Small intestine (tissue), 7 donors: ENCODE measurements around the gene CAMKMT. TPM values are rescaled to one million over a fixed set of nuclear protein-coding genes. Genes with fewer than 3 reads are reported as not detected.

Source experiments
- DNase-seq, 2 donors: peaks; one replicate each; pipeline versions ENCODE4 v3.0.0 to v3.0.0-alpha.2; 2013
- FAIRE-seq: peaks from 2 replicates; lab custom pipeline; 2012; peaks lifted over from hg19 to GRCh38; lab: Jason Lieb, UNC
- H3K27ac ChIP-seq, 3 donors: one replicate each; pipeline ENCODE4 v1.5.1; 2013; ENCODE audit warnings: low read length in 2 of 3, mild to moderate bottlenecking in 2 of 3, control low read depth in 1 of 3, inconsistent platforms in 1 of 3, low read depth in 1 of 3, moderate library complexity in 1 of 3
- H3K27me3 ChIP-seq, 3 donors: one replicate each; pipeline ENCODE4 v1.6.1; 2013; ENCODE audit warnings: low read length in 3 of 3, inconsistent platforms in 1 of 3; ENCODE audit not compliant: control insufficient read depth in 3 of 3, insufficient read depth in 3 of 3
- H3K36me3 ChIP-seq, 3 donors: one replicate each; pipeline ENCODE4 v1.6.1; 2013; ENCODE audit warnings: low read length in 3 of 3, inconsistent platforms in 1 of 3, low read depth in 1 of 3, mild to moderate bottlenecking in 1 of 3, moderate library complexity in 1 of 3; ENCODE audit not compliant: control insufficient read depth in 3 of 3, insufficient read depth in 2 of 3
- H3K4me1 ChIP-seq, 3 donors: one replicate each; pipeline ENCODE4 v1.6.1; 2013; ENCODE audit warnings: low read length in 2 of 3, inconsistent platforms in 1 of 3, low read depth in 1 of 3, mild to moderate bottlenecking in 1 of 3, moderate library complexity in 1 of 3; ENCODE audit not compliant: control insufficient read depth in 3 of 3, insufficient read depth in 2 of 3
- H3K4me3 ChIP-seq, 3 donors: one replicate each; pipeline ENCODE4 v1.5.1; 2013; ENCODE audit warnings: low read length in 3 of 3, control low read depth in 1 of 3, inconsistent platforms in 1 of 3, low read depth in 1 of 3, mild to moderate bottlenecking in 1 of 3, moderate library complexity in 1 of 3
- H3K9me3 ChIP-seq, 2 donors: one replicate each; pipeline ENCODE4 v1.6.1; 2013; ENCODE audit warnings: low read depth in 1 of 2, low read length in 1 of 2; ENCODE audit not compliant: control insufficient read depth in 2 of 2, insufficient read depth in 1 of 2
- WGBS, 3 donors: extraction: QIAGEN DNeasy Blood & Tissue Kit; methylation state at CpG; one replicate each; pipeline ENCODE4 v1.1.7; 2013; 5-methylcytosine and 5-hydroxymethylcytosine counted together
- polyA plus RNA-seq, 4 donors: library from polyadenylated mRNA; stranded (reverse) in 3 of 4; unstranded in 1 of 4; fragments of 200-250 nt in 3 of 4; fragments of 120-200 nt in 1 of 4; gene quantifications; one replicate each; pipeline versions ENCODE4 v1.2.1 to v1.2.3, GENCODE V29; 2013
- donor health status: healthy with polysubstance abuse.
- donor health status: control.
- donor health status: control.
- donor health status: Bipolar disorder and iron deficiency.
- donor health status: healthy.

Gene CAMKMT
- polyA plus RNA-seq, 4 donors: 3.5 to 9.6 (median 6.9) TPM

- Histone ChIP-seq H3K4me3 (no peak overlapping the region), H3K9me3 (no peaks in the 10 kb centered on the region), H3K27ac (no peak overlapping the region), H3K4me1 (no peaks in the 10 kb centered on the region), H3K36me3 (no peaks in the 10 kb centered on the region), H3K27me3 (peaks cover 0 to 2% (median 0%) of the 10 kb centered on the region in 3 donors)
- no peak for DNase-seq
- FAIRE-seq: no peak
- 88 to 94% (median 91%) methylated on average over 5 of the region's 5 CpGs for WGBS, 3 donors
These were observed 326.1 kb downstream of the CAMKMT start for GRCh38 chr2:44687686-44688455.

- 74 to 82% (median 74%) methylated on average over 2 of the region's 2 CpGs for WGBS, 3 donors
These were observed 326.8 kb downstream of the CAMKMT start for GRCh38 chr2:44688456-44689124.

GRCh38 chr2:44689516-44689915 is 327.8 kb downstream of the CAMKMT start:
- Histone ChIP-seq H3K4me1 (no peaks in the 10 kb centered on the region), H3K9me3 (no peaks in the 10 kb centered on the region), H3K36me3 (no peaks in the 10 kb centered on the region), H3K4me3 (no peak overlapping the region), H3K27ac (no peak overlapping the region), H3K27me3 (peaks cover 0 to 2% (median 0%) of the 10 kb centered on the region in 3 donors)
- 87 to 100% (median 88%) methylated on average over 1 of the region's 1 CpG for WGBS, 3 donors
- no peak for FAIRE-seq
- DNase-seq: no peak

More at GRCh38 chr2:44688456-44689124, 326.8 kb downstream of the CAMKMT start:
- Histone ChIP-seq H3K27me3 (peaks cover 0 to 2% (median 0%) of the 10 kb centered on the region in 3 donors), H3K4me1 (no peaks in the 10 kb centered on the region), H3K36me3 (no peaks in the 10 kb centered on the region), H3K27ac (no peak overlapping the region), H3K9me3 (no peaks in the 10 kb centered on the region), H3K4me3 (no peak overlapping the region)
- FAIRE-seq (no peak), DNase-seq (no peak)

DNA sequence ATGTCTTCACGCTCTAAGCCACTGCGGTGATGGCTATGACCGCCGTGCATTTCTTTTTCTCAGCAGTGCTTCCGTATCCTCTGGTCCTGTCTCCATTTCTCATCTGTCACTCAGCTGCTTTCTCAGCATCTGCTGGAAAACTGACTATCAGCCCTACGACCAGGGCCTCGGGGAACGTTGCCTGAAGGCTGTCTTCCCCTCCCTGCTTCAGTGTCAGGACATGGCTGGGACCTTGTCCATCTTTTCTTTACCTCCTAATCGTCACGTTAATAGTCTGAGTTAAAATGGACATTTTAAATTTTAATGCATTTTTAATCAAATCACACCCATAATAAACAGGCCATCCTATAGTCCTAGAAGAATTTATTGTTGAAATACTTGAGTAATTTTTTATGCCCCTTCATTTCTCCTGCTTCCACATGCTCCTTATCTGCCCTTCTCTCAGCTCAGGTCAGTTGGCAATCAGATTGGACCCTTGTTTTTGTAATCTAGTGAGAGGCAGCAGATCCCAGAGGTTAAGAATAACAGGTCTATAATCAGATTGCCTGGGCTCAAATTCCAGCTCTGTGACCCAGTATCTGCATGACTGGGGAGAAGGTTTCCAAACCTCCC is 329.5 kb downstream of the CAMKMT start:
- Histone ChIP-seq H3K9me3 (no peaks in the 10 kb centered on the region), H3K4me1 (no peaks in the 10 kb centered on the region), H3K36me3 (no peaks in the 10 kb centered on the region), H3K27me3 (peaks cover 0 to 2% (median 0%) of the 10 kb centered on the region in 3 donors), H3K4me3 (no peak overlapping the region), H3K27ac (no peak overlapping the region)
- DNase-seq (no peak), FAIRE-seq (no peak)
- 91 to 93% (median 91%) methylated on average over 10 of the region's 10 CpGs for WGBS, 3 donors

DNA sequence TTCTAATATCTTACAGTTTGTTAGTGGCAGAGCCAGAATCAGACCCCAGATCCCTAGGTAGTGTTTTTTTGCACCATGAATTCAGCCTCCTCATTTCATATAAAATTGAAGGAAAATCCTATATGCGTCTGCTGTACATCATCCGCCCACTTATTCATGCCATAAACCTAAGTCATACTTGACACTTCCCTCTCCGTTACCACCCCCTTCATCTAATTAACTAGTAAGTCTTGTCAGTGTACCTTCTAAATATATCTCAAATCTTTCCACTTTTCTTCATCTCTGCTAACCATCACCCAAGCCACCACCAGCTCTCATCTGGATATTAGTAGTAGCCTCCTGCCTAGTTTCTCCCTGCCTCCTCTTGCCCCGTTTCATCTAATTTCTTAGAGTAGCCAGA is 331.1 kb downstream of the CAMKMT start:
- no peak for DNase-seq
- no peak for FAIRE-seq
- H3K4me1 ChIP-seq: no peaks in the 10 kb centered on the region
- no peaks in the 10 kb centered on the region for H3K36me3 ChIP-seq
- no peaks in the 10 kb centered on the region for H3K9me3 ChIP-seq
- WGBS, 3 donors: 95 to 98% (median 97%) methylated on average over 4 of the region's 4 CpGs
- no peak overlapping the region for H3K4me3 ChIP-seq
- no peak overlapping the region for H3K27ac ChIP-seq
- H3K27me3 ChIP-seq: peaks cover 0 to 2% (median 0%) of the 10 kb centered on the region in 3 donors

DNA sequence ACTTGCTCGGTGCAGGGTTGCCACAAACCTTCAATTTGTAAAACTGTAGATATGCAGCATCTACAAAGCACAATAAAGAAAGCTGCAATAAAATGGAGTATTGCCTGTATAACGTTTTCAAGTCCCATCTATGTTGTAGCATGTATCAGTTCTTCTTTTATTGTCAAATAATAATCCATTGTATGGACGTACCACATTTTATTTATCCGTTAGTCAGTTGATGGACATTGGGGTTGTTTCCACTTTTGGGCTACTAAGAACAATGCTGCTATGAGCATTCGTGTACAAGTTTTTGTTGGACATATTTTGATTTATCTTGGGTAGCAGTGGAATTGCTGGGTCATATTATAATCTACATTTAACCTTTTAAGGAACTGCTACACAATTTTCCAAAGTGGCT is 339.1 kb downstream of the CAMKMT start:
- no peak for FAIRE-seq
- H3K4me3 ChIP-seq: no peak overlapping the region
- H3K4me1 ChIP-seq: no peaks in the 10 kb centered on the region
- no peak overlapping the region for H3K27ac ChIP-seq
- 91 to 95% (median 91%) methylated on average over 5 of the region's 5 CpGs for WGBS, 3 donors
- H3K9me3 ChIP-seq: no peaks in the 10 kb centered on the region
- H3K36me3 ChIP-seq: no peaks in the 10 kb centered on the region
- H3K27me3 ChIP-seq: no peaks in the 10 kb centered on the region
- no peak for DNase-seq

DNA sequence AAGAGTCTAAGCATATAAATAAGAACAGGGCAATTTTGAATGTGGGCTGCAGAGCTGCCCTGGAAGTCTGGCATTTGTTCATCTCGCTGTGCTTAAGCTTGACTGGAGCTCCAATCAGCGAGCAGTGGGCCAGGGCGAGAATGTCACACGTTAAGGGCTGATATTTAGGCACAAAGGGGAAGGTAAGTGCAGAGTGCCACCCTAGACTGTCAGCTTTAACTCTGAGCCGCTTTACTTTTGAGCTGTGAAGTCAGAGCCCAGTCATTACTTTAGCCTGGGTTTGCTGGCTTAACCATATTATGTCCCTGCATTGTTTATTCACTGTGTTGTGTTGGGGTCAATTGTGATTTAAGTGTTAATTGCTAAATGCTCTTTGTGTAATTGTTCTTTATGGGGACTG is 343.6 kb downstream of the CAMKMT start:
- Histone ChIP-seq H3K4me1 (no peaks in the 10 kb centered on the region), H3K9me3 (no peaks in the 10 kb centered on the region), H3K27me3 (no peaks in the 10 kb centered on the region), H3K4me3 (no peak overlapping the region), H3K27ac (no peak overlapping the region), H3K36me3 (no peaks in the 10 kb centered on the region)
- FAIRE-seq: no peak
- 91 to 96% (median 95%) methylated on average over 5 of the region's 5 CpGs for WGBS, 3 donors
- no peak for DNase-seq

DNA sequence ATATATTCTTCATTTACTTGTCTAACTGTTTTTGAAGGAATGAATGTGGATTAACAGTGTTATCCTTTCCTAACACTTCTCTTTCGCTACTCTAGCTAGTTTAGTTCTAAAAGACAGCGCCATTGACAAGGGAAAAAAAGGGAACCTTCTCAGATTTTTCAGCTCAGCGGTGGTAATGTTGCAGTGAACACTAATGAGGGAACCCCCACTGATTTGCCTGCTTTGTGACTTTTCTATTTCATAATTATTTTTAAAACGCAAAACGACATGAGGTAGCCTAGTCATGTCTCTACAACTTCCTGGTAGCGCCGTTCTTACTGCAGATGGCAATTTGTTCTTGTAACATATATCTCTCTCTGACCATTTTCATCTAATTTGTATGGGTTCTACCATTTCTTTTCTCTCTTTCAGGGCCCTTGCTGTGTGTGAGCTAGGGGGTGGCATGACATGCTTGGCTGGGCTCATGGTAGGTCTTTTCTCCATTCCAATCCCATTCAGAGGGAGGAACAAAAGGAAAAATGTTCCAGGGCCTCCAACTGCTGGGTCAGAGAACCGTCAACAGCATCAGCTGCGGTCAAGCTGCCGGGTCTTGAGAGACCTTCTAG is 344.2 kb downstream of the CAMKMT start:
- WGBS, 3 donors: 94 to 98% (median 97%) methylated on average over 10 of the region's 10 CpGs
- DNase-seq (no peak), FAIRE-seq (no peak)
- Histone ChIP-seq H3K4me1 (no peaks in the 10 kb centered on the region), H3K27ac (no peak overlapping the region), H3K4me3 (no peak overlapping the region), H3K9me3 (no peaks in the 10 kb centered on the region), H3K36me3 (no peaks in the 10 kb centered on the region), H3K27me3 (no peaks in the 10 kb centered on the region)
